OCI-LY3 (cell line): Measurements from ENCODE around the gene ANO6.

Experiments
- H2AFZ ChIP-seq: fragments of 200-600, 300-600 bp; shearing (Covaris generic); 2 replicates; pipeline ENCODE4 v1.6.0; 2014; ENCODE audit warnings: antibody characterized with exemption, low read depth, low read length
- H3K27ac ChIP-seq: fragments of 200-600, 300-600 bp; sonication (generic); 2 replicates; pipeline ENCODE4 v1.5.1; 2014; ENCODE audit warnings: mild to moderate bottlenecking, low read length, moderate library complexity, mixed read lengths
- H3K27me3 ChIP-seq: fragments of 200-600, 300-600 bp; sonication (generic); 2 replicates; pipeline ENCODE4 v1.6.1; 2014; ENCODE audit warnings: low read depth, low read length, mixed read lengths
- H3K36me3 ChIP-seq: fragments of 200-600, 300-600 bp; sonication (generic); replicated peaks from 2 replicates; pipeline ENCODE3; 2014; ENCODE audit warnings: low read depth, low read length, mixed read lengths
- H3K4me1 ChIP-seq: fragments of 300-600, 200-600 bp; sonication (generic); 2 replicates; pipeline ENCODE4 v1.6.1; 2014; ENCODE audit warnings: low read length, mixed read lengths
- H3K4me2 ChIP-seq: fragments of 200-600, 300-600 bp; sonication (generic); 2 replicates; pipeline ENCODE4 v1.6.1; 2014; ENCODE audit warnings: low read length, mixed read lengths
- H3K4me3 ChIP-seq: fragments of 300-600, 200-600 bp; sonication (generic); 2 replicates; pipeline ENCODE4 v1.5.1; 2014; ENCODE audit warnings: antibody characterized with exemption, mild to moderate bottlenecking, low read length, moderate library complexity
- H3K79me2 ChIP-seq: fragments of 300-600, 200-600 bp; shearing (Covaris generic); 2 replicates; pipeline ENCODE4 v1.6.1; 2014; ENCODE audit warnings: mild to moderate bottlenecking, low read length, mixed read lengths
- H3K9ac ChIP-seq: fragments of 300-600, 200-600 bp; shearing (Covaris generic); 2 replicates; pipeline ENCODE4 v1.6.0; 2014; ENCODE audit warnings: mild to moderate bottlenecking, low read length, moderate library complexity
- H3K9me3 ChIP-seq: fragments of 200-600, 300-600 bp; shearing (Covaris generic); 2 replicates; pipeline ENCODE4 v1.6.1; 2014; ENCODE audit warnings: low read length, mixed read lengths; ENCODE audit not compliant: insufficient read depth
- H4K20me1 ChIP-seq: fragments of 200-600, 300-600 bp; sonication (generic); 2 replicates; pipeline ENCODE4 v1.6.1; 2016; ENCODE audit warnings: low read length, mixed read lengths; ENCODE audit not compliant: insufficient read depth
- EZH2phosphoT487 ChIP-seq: fragments of 200-600 bp; shearing (Covaris generic); IDR thresholded peaks from 2 replicates; pipeline ENCODE4 v1.6.1; 2018; ENCODE audit warnings: antibody characterized with exemption, mixed run types, low read depth
- TF ChIP-seq, protein P1 (sequence below): fragments of 200-600, 300-600 bp; sonication (generic); IDR thresholded peaks from 2 replicates; pipeline ENCODE4 v1.5.1; 2014; ENCODE audit warnings: antibody characterized with exemption, low read length, low read depth

The ANO6 gene

DNA sequence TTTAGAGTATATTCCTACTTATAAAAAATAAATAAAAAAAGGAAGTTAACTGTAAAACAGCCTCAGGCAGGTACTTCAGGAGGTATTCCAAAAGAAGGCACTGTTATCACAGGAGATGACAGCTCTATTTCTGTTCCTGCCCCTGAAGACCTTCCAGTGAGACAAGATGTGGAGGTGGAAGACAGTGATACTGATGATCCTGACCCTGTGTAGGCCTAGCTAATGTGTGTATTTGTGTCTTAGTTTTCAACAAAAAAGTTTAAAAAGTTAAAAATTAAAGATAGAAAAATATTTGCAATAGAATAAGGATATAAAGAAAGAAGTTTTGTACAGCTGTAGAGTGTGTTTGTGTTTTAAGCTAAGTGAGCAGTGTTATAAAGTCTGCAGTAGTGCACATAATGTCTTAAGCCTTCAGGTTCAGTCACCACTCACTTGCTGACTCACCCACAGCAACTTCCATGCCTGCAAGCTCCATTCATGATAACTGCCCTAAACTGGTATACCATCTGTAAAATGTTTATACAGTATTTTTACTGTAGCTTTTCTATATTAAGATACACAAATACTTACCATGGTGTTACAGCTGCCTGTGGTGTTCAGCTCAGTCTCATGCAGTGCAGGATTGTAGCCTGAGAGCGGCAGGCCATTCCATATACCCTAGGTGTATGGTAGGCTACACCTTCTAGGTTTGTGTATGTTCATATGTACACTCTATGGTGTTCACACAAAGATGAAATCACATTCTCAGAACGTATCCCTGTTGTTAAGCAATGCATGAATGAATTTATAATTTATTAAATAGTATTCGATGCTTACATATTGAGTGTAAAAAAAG lies 121.1 kb downstream of the ANO6 start:
- H3K9me3 ChIP-seq = no peaks in the 10 kb centered on the region
- H3K9ac ChIP-seq = no peak overlapping the region
- H3K4me2 ChIP-seq = no peak overlapping the region
- no peaks in the 10 kb centered on the region for H3K4me1 ChIP-seq
- H3K27ac ChIP-seq = no peak overlapping the region
- H3K27me3 ChIP-seq = no peaks in the 10 kb centered on the region
- no peaks in the 10 kb centered on the region for H4K20me1 ChIP-seq
- no peak overlapping the region for H3K4me3 ChIP-seq
- H3K36me3 ChIP-seq = no peaks in the 10 kb centered on the region
- TF ChIP-seq, protein P1, sequence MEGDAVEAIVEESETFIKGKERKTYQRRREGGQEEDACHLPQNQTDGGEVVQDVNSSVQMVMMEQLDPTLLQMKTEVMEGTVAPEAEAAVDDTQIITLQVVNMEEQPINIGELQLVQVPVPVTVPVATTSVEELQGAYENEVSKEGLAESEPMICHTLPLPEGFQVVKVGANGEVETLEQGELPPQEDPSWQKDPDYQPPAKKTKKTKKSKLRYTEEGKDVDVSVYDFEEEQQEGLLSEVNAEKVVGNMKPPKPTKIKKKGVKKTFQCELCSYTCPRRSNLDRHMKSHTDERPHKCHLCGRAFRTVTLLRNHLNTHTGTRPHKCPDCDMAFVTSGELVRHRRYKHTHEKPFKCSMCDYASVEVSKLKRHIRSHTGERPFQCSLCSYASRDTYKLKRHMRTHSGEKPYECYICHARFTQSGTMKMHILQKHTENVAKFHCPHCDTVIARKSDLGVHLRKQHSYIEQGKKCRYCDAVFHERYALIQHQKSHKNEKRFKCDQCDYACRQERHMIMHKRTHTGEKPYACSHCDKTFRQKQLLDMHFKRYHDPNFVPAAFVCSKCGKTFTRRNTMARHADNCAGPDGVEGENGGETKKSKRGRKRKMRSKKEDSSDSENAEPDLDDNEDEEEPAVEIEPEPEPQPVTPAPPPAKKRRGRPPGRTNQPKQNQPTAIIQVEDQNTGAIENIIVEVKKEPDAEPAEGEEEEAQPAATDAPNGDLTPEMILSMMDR = no peak
- no peak for TF ChIP-seq EZH2phosphoT487
- no peak overlapping the region for H2AFZ ChIP-seq
- H3K79me2 ChIP-seq = no peaks in the 10 kb centered on the region

DNA sequence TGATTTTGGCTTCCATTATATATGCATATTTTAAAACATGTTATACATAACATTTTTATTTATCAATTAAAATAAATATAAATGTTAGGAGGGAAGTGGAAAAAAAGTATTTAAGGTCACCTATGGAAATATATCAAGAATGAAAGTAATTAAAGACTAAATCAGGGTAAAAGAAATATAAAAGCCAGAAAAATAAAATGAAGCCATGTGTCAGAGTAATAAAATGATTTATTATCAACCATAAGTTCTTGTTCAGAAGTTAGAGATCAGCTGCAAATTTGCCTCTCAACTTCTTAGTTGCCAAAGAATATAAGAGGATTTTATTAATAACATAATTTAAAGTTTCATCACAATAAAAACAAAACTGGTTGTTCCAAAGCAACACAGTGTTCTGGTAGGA lies 121.9 kb downstream of the ANO6 start:
- Histone ChIP-seq H3K4me3 (no peak overlapping the region), H4K20me1 (no peaks in the 10 kb centered on the region), H3K79me2 (no peaks in the 10 kb centered on the region), H3K4me2 (no peak overlapping the region), H3K9me3 (no peaks in the 10 kb centered on the region), H3K9ac (no peak overlapping the region), H3K27me3 (no peaks in the 10 kb centered on the region), H2AFZ (no peak overlapping the region), H3K27ac (no peak overlapping the region), H3K36me3 (no peaks in the 10 kb centered on the region), H3K4me1 (no peaks in the 10 kb centered on the region)
- TF ChIP-seq, protein P1 = no peak
- no peak for TF ChIP-seq EZH2phosphoT487

DNA sequence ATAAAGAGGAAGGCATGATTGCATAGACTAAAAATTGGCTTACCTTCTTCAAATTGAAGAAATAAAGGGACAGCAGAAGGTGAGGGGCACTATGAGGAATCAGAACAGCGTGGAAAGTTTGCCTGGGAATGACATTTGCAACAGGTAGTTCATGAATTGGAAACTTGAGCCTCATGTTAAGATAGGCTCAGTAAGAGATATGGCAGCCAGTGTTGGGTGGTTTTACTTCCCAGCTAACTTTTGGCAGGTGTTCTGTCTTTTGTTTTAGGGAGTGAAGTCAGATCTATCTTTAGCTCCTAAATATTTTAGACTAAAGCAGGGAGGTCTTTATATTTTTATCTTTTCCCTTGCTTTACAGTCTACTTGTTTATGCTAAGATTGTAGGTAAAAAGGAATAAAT lies 122.4 kb downstream of the ANO6 start:
- Histone ChIP-seq H3K4me2 (no peak overlapping the region), H3K79me2 (no peaks in the 10 kb centered on the region), H3K4me3 (no peak overlapping the region), H3K27ac (no peak overlapping the region), H4K20me1 (no peaks in the 10 kb centered on the region), H2AFZ (no peak overlapping the region), H3K9ac (no peak overlapping the region), H3K27me3 (no peaks in the 10 kb centered on the region), H3K9me3 (no peaks in the 10 kb centered on the region), H3K4me1 (no peaks in the 10 kb centered on the region), H3K36me3 (no peaks in the 10 kb centered on the region)
- TF ChIP-seq, protein P1 = no peak
- no peak for TF ChIP-seq EZH2phosphoT487

DNA sequence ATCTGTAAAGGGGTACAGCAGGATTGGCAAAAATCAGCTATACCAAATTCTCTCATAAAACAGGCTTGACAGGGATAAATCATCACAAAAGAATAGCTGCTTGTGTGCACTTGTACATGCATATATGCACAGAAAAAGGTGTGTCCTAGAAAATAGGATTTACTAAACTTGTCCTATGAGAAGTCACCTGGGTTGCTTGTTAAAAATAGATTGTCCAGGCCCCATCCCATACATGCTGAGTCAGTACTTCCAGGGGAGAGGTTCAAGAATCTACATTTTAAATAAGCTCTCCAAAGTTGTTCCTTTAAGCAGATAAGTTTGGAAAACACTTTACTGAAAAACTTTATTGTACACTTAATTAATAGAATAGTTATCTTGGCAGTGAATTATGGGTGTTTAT lies 123.1 kb downstream of the ANO6 start:
- H3K4me3 ChIP-seq = no peak overlapping the region
- H2AFZ ChIP-seq = no peak overlapping the region
- H4K20me1 ChIP-seq = no peaks in the 10 kb centered on the region
- H3K4me1 ChIP-seq = no peaks in the 10 kb centered on the region
- no peak for TF ChIP-seq EZH2phosphoT487
- TF ChIP-seq, protein P1 = no peak
- H3K27ac ChIP-seq = no peak overlapping the region
- no peaks in the 10 kb centered on the region for H3K9me3 ChIP-seq
- H3K4me2 ChIP-seq = no peak overlapping the region
- no peaks in the 10 kb centered on the region for H3K79me2 ChIP-seq
- no peak overlapping the region for H3K9ac ChIP-seq
- H3K36me3 ChIP-seq = no peaks in the 10 kb centered on the region
- H3K27me3 ChIP-seq = no peaks in the 10 kb centered on the region
